Measurements from ENCODE around the gene AHCYL2.

DNA sequence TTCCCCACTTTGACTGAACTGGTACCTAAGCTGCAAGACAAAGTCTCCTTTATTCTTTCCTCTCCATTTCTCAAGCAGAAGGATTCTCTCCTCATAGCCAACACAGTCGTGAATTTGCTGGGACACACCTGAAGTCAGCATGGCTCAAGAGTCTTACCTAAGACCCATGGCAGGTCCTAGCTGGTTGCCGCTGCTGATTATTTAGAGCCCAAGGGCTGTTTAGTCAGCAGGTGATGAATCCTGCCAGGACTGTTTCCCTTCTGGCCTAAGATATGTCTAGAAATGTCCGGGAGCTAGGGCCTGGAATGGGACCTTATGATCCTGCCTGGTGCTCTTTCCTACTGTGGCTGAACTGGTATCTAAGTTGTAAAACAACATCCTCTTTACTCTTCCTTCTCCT lies 82.8 kb downstream of the AHCYL2 start:
- TF ChIP-seq, protein P1, sequence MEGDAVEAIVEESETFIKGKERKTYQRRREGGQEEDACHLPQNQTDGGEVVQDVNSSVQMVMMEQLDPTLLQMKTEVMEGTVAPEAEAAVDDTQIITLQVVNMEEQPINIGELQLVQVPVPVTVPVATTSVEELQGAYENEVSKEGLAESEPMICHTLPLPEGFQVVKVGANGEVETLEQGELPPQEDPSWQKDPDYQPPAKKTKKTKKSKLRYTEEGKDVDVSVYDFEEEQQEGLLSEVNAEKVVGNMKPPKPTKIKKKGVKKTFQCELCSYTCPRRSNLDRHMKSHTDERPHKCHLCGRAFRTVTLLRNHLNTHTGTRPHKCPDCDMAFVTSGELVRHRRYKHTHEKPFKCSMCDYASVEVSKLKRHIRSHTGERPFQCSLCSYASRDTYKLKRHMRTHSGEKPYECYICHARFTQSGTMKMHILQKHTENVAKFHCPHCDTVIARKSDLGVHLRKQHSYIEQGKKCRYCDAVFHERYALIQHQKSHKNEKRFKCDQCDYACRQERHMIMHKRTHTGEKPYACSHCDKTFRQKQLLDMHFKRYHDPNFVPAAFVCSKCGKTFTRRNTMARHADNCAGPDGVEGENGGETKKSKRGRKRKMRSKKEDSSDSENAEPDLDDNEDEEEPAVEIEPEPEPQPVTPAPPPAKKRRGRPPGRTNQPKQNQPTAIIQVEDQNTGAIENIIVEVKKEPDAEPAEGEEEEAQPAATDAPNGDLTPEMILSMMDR (IDR thresholded peaks at IDR 0.05; ENCODE audit: low read depth, low read length, poor library complexity, severe bottlenecking): no peak
- TF ChIP-seq EZH2phosphoT487 (IDR thresholded peaks at IDR 0.05; ENCODE audit: borderline replicate concordance, low read length): no peak
